Thyroid gland (tissue), 4 donors: Measurements from ENCODE around the gene CNNM4. TPM values are rescaled to one million over a fixed set of nuclear protein-coding genes. Genes with fewer than 3 reads are reported as not detected.

ENCODE experiments used
- DNase-seq, 2 donors: peaks; one replicate each; pipeline ENCODE4 v3.0.0-alpha.2; 2019
- H3K27ac ChIP-seq, 3 donors: fragments of 200-600 bp; sonication (generic); 1 replicate in 2 of 3; 2 replicates in 1 of 3; pipeline ENCODE4 v1.5.1; 2016 to 2019; ENCODE audit warnings: mild to moderate bottlenecking in 1 of 3, moderate library complexity in 1 of 3
- H3K27me3 ChIP-seq: fragments of 200-600 bp; sonication (generic); one replicate; pipeline ENCODE4 v1.5.1; 2019
- H3K36me3 ChIP-seq, 2 donors: fragments of 200-600 bp; sonication (generic); one replicate each; pipeline ENCODE4 v1.5.1; 2016 to 2019
- H3K4me1 ChIP-seq, 2 donors: fragments of 200-600 bp; sonication (generic); one replicate each; pipeline ENCODE4 v1.5.1; 2017 to 2019
- H3K4me3 ChIP-seq, 3 donors: fragments of 200-600 bp; sonication (generic); replicated peaks in 1 of 3; 1 replicate in 2 of 3; 2 replicates in 1 of 3; pipeline ENCODE4 v1.5.1; 2016; ENCODE audit warnings: mild to moderate bottlenecking in 1 of 3
- H3K9me3 ChIP-seq: fragments of 200-600 bp; sonication (generic); one replicate; pipeline ENCODE4 v1.5.1; 2017
- CTCF ChIP-seq, 6 experiments: fragments of 200-600 bp in 3 of 6; fragments of 450-650 bp in 3 of 6; sonication (generic) in 3 of 6; IDR thresholded peaks; one replicate each; pipeline ENCODE4 v1.5.1; 2016 to 2019; ENCODE audit warnings: antibody characterized with exemption in 6 of 6, mild to moderate bottlenecking in 2 of 6, inconsistent platforms in 1 of 6, moderate library complexity in 1 of 6
- POLR2A ChIP-seq, 2 donors: fragments of 450-650 bp; IDR thresholded peaks; one replicate each; pipeline ENCODE4 v1.6.1; 2017; ENCODE audit warnings: antibody characterized with exemption in 2 of 2, mild to moderate bottlenecking in 2 of 2, moderate library complexity in 1 of 2
- WGBS, 2 donors: methylation state at CpG; one replicate each; pipeline ENCODE4 v1.1.5; 2017; 5-methylcytosine and 5-hydroxymethylcytosine counted together
- intact Hi-C: fragments of 100-400 bp; cut with DNase I; formaldehyde crosslinking; loops from one replicate; pipeline ENCODE4 v1.15.1; 2023
- total RNA-seq, 4 donors: library from RNA; depleted of rRNA; stranded (reverse); fragments of >200 nt; gene quantifications; one replicate each; pipeline ENCODE4 v1.2.3, GENCODE V29; 2016

CNNM4 gene
- total RNA-seq, 4 donors from 2014 or later, result 6.6 to 9.5 (median 7.7) TPM

GRCh38 chr2:96835830-96836229 is 75.1 kb downstream of the CNNM4 start:
- TF ChIP-seq POLR2A (IDR thresholded peaks at IDR 0.05) (no peak), CTCF (IDR thresholded peaks at IDR 0.05) (no peak)
- no peak for DNase-seq
- 95 to 97% methylated on average over 4 of the region's 4 CpGs for WGBS, 2 donors

GRCh38 chr2:96837575-96837974 is 76.9 kb downstream of the CNNM4 start:
- Histone ChIP-seq H3K27me3 (no peaks in the 10 kb centered on the region), H3K4me1 (peaks cover 14 to 18% of the 10 kb centered on the region in 2 donors), H3K9me3 (no peaks in the 10 kb centered on the region), H3K36me3 (no peaks in the 10 kb centered on the region), H3K4me3 (no peak overlapping the region), H3K27ac (no peak overlapping the region)
- WGBS, 2 donors, result 92 to 96% methylated on average over 9 of the region's 9 CpGs
- no peak for DNase-seq
- intact Hi-C loops, result no loop called here
- TF ChIP-seq CTCF (IDR thresholded peaks at IDR 0.05), result no peak

More at GRCh38 chr2:96835830-96836229, 75.1 kb downstream of the CNNM4 start:
- Histone ChIP-seq H3K36me3 (peaks cover 5 to 11% of the 10 kb centered on the region in 2 donors), H3K27me3 (no peaks in the 10 kb centered on the region), H3K27ac (no peak overlapping the region), H3K4me3 (no peak overlapping the region), H3K9me3 (no peaks in the 10 kb centered on the region), H3K4me1 (peaks cover 23 to 25% of the 10 kb centered on the region in 2 donors)
- intact Hi-C loops, result no loop called here

GRCh38 chr2:96838345-96839292 is 77.9 kb downstream of the CNNM4 start:
- DNase-seq, result no peak
- Histone ChIP-seq H3K27ac (no peak overlapping the region), H3K9me3 (no peaks in the 10 kb centered on the region), H3K4me1 (peaks cover 4 to 12% of the 10 kb centered on the region in 2 donors), H3K4me3 (no peak overlapping the region), H3K27me3 (no peaks in the 10 kb centered on the region), H3K36me3 (no peaks in the 10 kb centered on the region)
- TF ChIP-seq CTCF (IDR thresholded peaks at IDR 0.05) (no peak), POLR2A (IDR thresholded peaks at IDR 0.05) (no peak)
- WGBS, 2 donors, result 74 to 89% methylated on average over 13 of the region's 23 CpGs
- intact Hi-C loops, result no loop called here

- DNase-seq, result peak; percentile 84 to 87
- H3K4me3 ChIP-seq, result no peak overlapping the region
Measured at GRCh38 chr2:96839293-96839874, 78.7 kb downstream of the CNNM4 start.

More at GRCh38 chr2:96839293-96839874, 78.7 kb downstream of the CNNM4 start:
- H3K27me3 ChIP-seq, result no peaks in the 10 kb centered on the region
- no peaks in the 10 kb centered on the region for H3K36me3 ChIP-seq
- no peak overlapping the region for H3K27ac ChIP-seq
- H3K9me3 ChIP-seq, result no peaks in the 10 kb centered on the region
- WGBS, 2 donors, result 40% methylated on average over 14 of the region's 42 CpGs; no CpG with 5 or more reads in 1 of the 2 donors
- H3K4me1 ChIP-seq, result peaks cover 0 to 9% of the 10 kb centered on the region in 2 donors
- TF ChIP-seq POLR2A (IDR thresholded peaks at IDR 0.05) (no peak), CTCF (IDR thresholded peaks at IDR 0.05) (no peak)
- intact Hi-C loops, result no loop called here
